SK-N-SH (cell line): ENCODE measurements around the gene PDE9A.

Experiments used
- CTCF ChIP-seq: fragments of 200-600 bp; sonication (generic); IDR thresholded peaks from 2 replicates; pipeline ENCODE4 v1.6.1; 2017; ENCODE audit warnings: antibody characterized with exemption, mild to moderate bottlenecking, moderate library complexity
- EP300 ChIP-seq, 2 experiments: IDR thresholded peaks; 2 replicates each; pipeline versions ENCODE4 v1.4.0 to v1.6.1; 2012; ENCODE audit warnings: borderline replicate concordance in 1 of 2, low read depth in 1 of 2, low read length in 1 of 2
- FOXM1 ChIP-seq: IDR thresholded peaks from 2 replicates; pipeline ENCODE4 v1.4.0; 2012; ENCODE audit warnings: low read depth, mild to moderate bottlenecking

GRCh38 chr21:42721341-42721824, 68.0 kb downstream of the PDE9A start:
- TF ChIP-seq CTCF = no peak
- no peak for TF ChIP-seq FOXM1
- TF ChIP-seq EP300 (IDR thresholded peaks at IDR 0.05; ENCODE audit: borderline replicate concordance in 1 of 2, low read depth in 1 of 2, low read length in 1 of 2) = no peak
